Measurements from ENCODE around the gene ANO1.

ANO1 gene

GRCh38 chr11:70220920-70221319 is 142.8 kb downstream of the ANO1 start:
- no peak for FAIRE-seq

GRCh38 chr11:70225681-70226177 is 147.6 kb downstream of the ANO1 start:
- no peak for FAIRE-seq

- no peak for FAIRE-seq
Observed at GRCh38 chr11:70226183-70226582, 148.1 kb downstream of the ANO1 start.

GRCh38 chr11:70226967-70227366 is 148.8 kb downstream of the ANO1 start:
- no peak for FAIRE-seq

GRCh38 chr11:70229737-70230136 is 151.6 kb downstream of the ANO1 start:
- FAIRE-seq: no peak

- FAIRE-seq: no peak
Observed at GRCh38 chr11:70230151-70230839, 152.2 kb downstream of the ANO1 start.

- FAIRE-seq: no peak
Observed at GRCh38 chr11:70230840-70231710, 153.0 kb downstream of the ANO1 start.

GRCh38 chr11:70233034-70233433 is 154.9 kb downstream of the ANO1 start:
- FAIRE-seq: no peak

GRCh38 chr11:70233511-70233934 is 155.4 kb downstream of the ANO1 start:
- FAIRE-seq: no peak

- FAIRE-seq: no peak
Observed at GRCh38 chr11:70233962-70234361, 155.8 kb downstream of the ANO1 start.
